NB4 (cell line): Measurements from ENCODE around the gene MMP23B.
"Not testable (repeated sequence)": the region's sequence is repeated elsewhere in the genome, so short reads cannot be mapped to it uniquely, and the experiment has no call there.

Source experiments
- CTCF ChIP-seq: IDR thresholded peaks from one replicate; pipeline ENCODE4 v1.5.1; 2012; ENCODE audit warnings: low read depth, low read length
- MAX ChIP-seq: IDR thresholded peaks from 2 replicates; pipeline ENCODE4 v1.6.1; 2011; ENCODE audit warnings: low read depth, low read length
- MYC ChIP-seq: IDR thresholded peaks from 2 replicates; pipeline ENCODE4 v1.6.1; 2011; ENCODE audit warnings: low read depth, low read length
- POLR2A ChIP-seq: IDR thresholded peaks from 2 replicates; pipeline ENCODE4 v1.6.1; 2011; ENCODE audit warnings: mild to moderate bottlenecking; ENCODE audit not compliant: insufficient read length; ENCODE audit errors: extremely low read depth

GRCh38 chr1:1648265-1648664 lies 16.3 kb downstream of the MMP23B start:
- not testable (repeated sequence) for TF ChIP-seq CTCF, MAX, POLR2A, MYC
